Neuron (in vitro differentiated cells): ENCODE results near the gene METTL6.
"Not testable (repeated sequence)": the region's sequence is repeated elsewhere in the genome, so short reads cannot be mapped to it uniquely, and the experiment has no call there.

Experiments used
- H2AFZ ChIP-seq: one replicate; pipeline ENCODE4 v1.6.1; 2013; ENCODE audit warnings: low read depth, mild to moderate bottlenecking, inconsistent platforms, low read length, moderate library complexity
- H3K27me3 ChIP-seq: one replicate; pipeline ENCODE4 v1.6.1; 2013; ENCODE audit warnings: low read length; ENCODE audit not compliant: insufficient read depth
- H3K36me3 ChIP-seq: one replicate; pipeline ENCODE4 v1.6.1; 2013; ENCODE audit warnings: low read length; ENCODE audit not compliant: insufficient read depth
- H3K4me1 ChIP-seq: one replicate; pipeline ENCODE4 v1.6.1; 2013; ENCODE audit warnings: low read length; ENCODE audit not compliant: insufficient read depth
- H3K4me3 ChIP-seq: 2 replicates; pipeline ENCODE4 v1.5.1; 2013; ENCODE audit warnings: mild to moderate bottlenecking, low read length, moderate library complexity
- H3K9me3 ChIP-seq: one replicate; pipeline ENCODE4 v1.6.1; 2013; ENCODE audit warnings: low read length

Gene METTL6, protein sequence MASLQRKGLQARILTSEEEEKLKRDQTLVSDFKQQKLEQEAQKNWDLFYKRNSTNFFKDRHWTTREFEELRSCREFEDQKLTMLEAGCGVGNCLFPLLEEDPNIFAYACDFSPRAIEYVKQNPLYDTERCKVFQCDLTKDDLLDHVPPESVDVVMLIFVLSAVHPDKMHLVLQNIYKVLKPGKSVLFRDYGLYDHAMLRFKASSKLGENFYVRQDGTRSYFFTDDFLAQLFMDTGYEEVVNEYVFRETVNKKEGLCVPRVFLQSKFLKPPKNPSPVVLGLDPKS

DNA sequence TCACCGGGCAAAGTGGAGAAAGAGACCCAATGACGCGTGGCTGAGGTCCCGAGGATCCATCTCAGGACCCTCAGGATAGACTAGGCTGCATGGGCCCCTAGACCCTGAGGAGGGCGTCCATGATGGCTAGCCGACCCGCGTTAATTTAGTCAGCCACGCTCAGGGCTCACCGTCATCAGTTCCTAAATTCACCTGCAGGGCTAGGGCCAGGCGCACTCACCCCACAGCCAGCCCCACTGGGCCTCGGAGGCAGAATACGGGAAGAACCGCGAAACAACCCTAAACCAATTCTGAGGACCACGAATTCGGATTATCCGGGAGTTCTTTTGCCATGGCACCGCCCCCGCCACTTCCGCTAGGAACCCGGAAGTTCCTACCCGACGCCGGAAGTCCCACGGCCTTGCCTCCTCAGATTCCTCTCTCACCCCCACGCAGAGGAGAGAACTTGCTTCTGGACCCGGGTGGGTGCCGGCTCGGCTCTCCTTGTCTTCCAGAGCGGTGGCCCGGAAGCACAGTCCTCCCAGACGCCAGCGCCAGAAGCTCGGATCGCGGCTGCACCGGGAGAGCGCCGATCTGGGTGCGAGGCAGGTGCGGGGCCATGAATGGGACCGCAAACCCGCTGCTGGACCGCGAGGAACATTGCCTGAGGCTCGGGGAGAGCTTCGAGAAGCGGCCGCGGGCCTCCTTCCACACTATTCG is at the start of gene METTL6, which contains the start of gene EAF1:
Gene METTL6 (minus strand): TSS at position 363 of the 699 bp plus-strand sequence. CDS start 1,033 bp downstream, outside the sequence.
Gene EAF1 (plus strand): TSS at position 417 of the 699 bp plus-strand sequence. CDS start 182 bp downstream, at position 599.
- peak within 1 kb of the TSS; percentile 94 for H2AFZ ChIP-seq
- peaks cover 44% of the 10 kb centered on the region for H3K36me3 ChIP-seq
- H3K4me1 ChIP-seq, result peaks cover 15% of the 10 kb centered on the region
- no peaks in the 10 kb centered on the region for H3K9me3 ChIP-seq
- no peaks in the 10 kb centered on the region for H3K27me3 ChIP-seq
- H3K4me3 ChIP-seq, result peak within 1 kb of the TSS; percentile 94

GRCh38 chr3:15476378-15476777 is 49.0 kb upstream of the METTL6 start:
- Histone ChIP-seq H3K4me1 (peaks cover 12% of the 10 kb centered on the region), H3K4me3 (no peak overlapping the region), H3K36me3 (no peaks in the 10 kb centered on the region), H2AFZ (no peak overlapping the region), H3K9me3 (no peaks in the 10 kb centered on the region), H3K27me3 (no peaks in the 10 kb centered on the region)

GRCh38 chr3:15475161-15475560 is 47.8 kb upstream of the METTL6 start:
- Histone ChIP-seq H3K9me3 (no peaks in the 10 kb centered on the region), H3K27me3 (no peaks in the 10 kb centered on the region), H2AFZ (no peak overlapping the region), H3K4me3 (no peak overlapping the region), H3K36me3 (no peaks in the 10 kb centered on the region), H3K4me1 (peaks cover 12% of the 10 kb centered on the region)

- no peak overlapping the region for H2AFZ ChIP-seq
- no peaks in the 10 kb centered on the region for H3K27me3 ChIP-seq
- H3K4me3 ChIP-seq, result no peak overlapping the region
- no peaks in the 10 kb centered on the region for H3K36me3 ChIP-seq
- H3K9me3 ChIP-seq, result no peaks in the 10 kb centered on the region
- no peaks in the 10 kb centered on the region for H3K4me1 ChIP-seq
Measured at GRCh38 chr3:15471861-15472260, 44.5 kb upstream of the METTL6 start.

- H3K9me3 ChIP-seq, result no peaks in the 10 kb centered on the region
- H3K4me1 ChIP-seq, result no peaks in the 10 kb centered on the region
- no peak overlapping the region for H3K4me3 ChIP-seq
- peaks cover under 1% of the 10 kb centered on the region for H3K36me3 ChIP-seq
- H2AFZ ChIP-seq, result no peak overlapping the region
- H3K27me3 ChIP-seq, result no peaks in the 10 kb centered on the region
Measured at GRCh38 chr3:15470849-15471248, 43.5 kb upstream of the METTL6 start.

DNA sequence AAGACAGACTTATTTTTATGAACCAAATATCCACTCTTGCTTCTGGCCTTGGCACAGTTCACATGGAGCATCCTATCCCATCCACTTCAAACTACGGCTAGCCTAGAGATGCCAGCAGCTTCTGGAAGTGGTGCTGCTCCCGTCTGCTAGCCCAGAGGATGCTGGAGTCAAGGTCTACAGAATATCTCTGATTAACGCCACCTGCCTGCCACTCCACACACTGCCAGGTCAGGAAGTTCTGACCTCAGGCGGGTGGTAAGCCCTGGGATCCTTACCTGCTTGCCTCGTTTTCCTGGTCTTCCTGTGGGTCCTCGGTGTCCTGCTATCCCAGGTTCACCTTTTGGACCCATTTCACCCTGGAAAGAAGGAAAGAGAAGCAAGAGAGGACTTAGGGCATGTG is 42.9 kb upstream of the METTL6 start:
- Histone ChIP-seq H3K36me3 (peaks cover 1% of the 10 kb centered on the region), H3K27me3 (no peaks in the 10 kb centered on the region), H2AFZ (no peak overlapping the region), H3K9me3 (no peaks in the 10 kb centered on the region), H3K4me3 (no peak overlapping the region), H3K4me1 (no peaks in the 10 kb centered on the region)

GRCh38 chr3:15467227-15468181 is 40.2 kb upstream of the METTL6 start:
- no peaks in the 10 kb centered on the region for H3K9me3 ChIP-seq
- no peaks in the 10 kb centered on the region for H3K27me3 ChIP-seq
- H3K4me3 ChIP-seq, result no peak overlapping the region
- no peaks in the 10 kb centered on the region for H3K4me1 ChIP-seq
- no peak overlapping the region for H2AFZ ChIP-seq
- peaks cover 1% of the 10 kb centered on the region for H3K36me3 ChIP-seq

- Histone ChIP-seq H3K27me3 (no peaks in the 10 kb centered on the region), H2AFZ (no peak overlapping the region), H3K4me1 (no peaks in the 10 kb centered on the region), H3K4me3 (no peak overlapping the region), H3K9me3 (no peaks in the 10 kb centered on the region), H3K36me3 (peaks cover 1% of the 10 kb centered on the region)
Measured at GRCh38 chr3:15465876-15466585, 38.7 kb upstream of the METTL6 start.

DNA sequence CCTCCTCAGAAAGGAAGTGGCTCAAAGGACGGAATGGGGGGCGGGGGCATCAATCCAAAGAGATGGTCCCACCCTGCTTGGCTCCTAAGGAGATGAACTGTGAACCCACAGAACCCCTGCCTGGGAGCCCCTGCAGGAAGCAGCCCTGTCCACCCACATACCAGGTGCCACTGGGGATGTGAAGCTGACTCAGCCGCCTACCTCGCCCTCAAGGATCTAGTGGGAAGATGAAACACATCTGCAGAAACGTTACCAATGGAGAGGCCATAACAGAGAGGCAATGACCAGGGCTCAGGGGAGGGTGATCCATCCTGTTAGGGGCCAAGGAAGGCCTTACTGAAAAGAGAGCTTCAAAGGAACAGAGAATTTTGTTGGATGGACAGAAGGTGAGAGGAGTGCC is 35.1 kb upstream of the METTL6 start:
- Histone ChIP-seq H3K36me3 (peaks cover 1% of the 10 kb centered on the region), H2AFZ (no peak overlapping the region), H3K27me3 (no peaks in the 10 kb centered on the region), H3K4me3 (no peak overlapping the region), H3K4me1 (no peaks in the 10 kb centered on the region), H3K9me3 (no peaks in the 10 kb centered on the region)

DNA sequence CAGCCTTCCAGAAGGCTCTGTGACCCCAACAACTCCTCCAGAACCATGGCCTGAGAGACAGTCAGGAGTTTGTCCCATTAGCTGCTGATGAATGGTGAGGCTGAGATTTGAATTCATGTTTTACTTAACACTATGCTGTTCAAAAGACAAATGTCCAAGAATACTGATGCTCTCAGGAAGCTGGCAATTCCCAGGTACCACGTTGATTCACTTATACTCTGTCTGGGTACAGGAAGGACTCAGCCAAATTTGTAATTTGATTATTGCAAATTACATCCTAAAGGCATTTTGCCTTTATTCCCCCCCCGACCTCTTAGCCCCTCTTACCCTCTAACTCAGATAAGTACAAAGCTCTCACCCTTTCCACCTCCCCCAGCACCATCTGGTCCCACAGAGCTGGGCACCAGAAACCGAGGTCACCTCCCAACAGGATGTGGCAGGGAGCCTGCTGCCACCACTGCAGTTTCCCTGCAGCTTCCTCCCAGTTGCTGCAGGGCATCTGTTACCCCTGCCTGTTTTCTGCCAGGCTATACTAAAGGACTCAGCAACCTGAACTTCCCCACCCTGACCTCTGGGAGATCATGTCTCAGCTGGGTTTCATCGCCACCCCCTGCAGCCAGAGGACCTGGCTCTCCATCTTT is 33.7 kb upstream of the METTL6 start:
- Histone ChIP-seq H3K9me3 (no peaks in the 10 kb centered on the region), H3K27me3 (no peaks in the 10 kb centered on the region), H3K36me3 (peaks cover 1% of the 10 kb centered on the region), H3K4me3 (no peak overlapping the region), H3K4me1 (no peaks in the 10 kb centered on the region), H2AFZ (no peak overlapping the region)

DNA sequence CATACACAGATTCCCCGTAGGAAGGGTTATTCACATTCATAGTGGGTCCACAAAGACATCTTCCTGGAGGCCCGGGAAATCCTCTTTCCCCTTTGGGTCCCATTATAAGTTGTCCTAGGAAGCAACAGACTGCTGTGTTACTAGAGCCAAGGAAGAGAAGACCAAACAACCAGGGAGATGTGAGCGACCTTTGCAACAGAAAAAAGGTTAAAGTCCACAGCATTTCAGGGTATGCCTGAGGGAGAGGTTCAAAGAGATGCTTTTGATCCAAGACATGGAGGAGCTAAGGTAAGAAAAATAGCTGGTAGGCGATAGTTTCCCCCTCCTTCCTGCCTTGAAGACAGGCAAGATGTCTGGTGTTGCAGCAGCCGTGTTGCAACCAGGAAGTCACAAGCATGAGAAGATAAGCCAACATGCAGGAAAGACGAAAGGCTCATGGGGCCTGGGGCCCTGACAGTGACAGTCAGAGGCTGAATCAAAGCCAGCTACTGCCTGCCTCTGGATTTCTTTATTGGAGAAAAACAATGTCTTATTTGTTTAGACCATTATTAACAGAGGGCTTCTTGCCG is 31.0 kb upstream of the METTL6 start:
- no peak overlapping the region for H2AFZ ChIP-seq
- H3K9me3 ChIP-seq, result no peaks in the 10 kb centered on the region
- no peak overlapping the region for H3K4me3 ChIP-seq
- no peaks in the 10 kb centered on the region for H3K4me1 ChIP-seq
- no peaks in the 10 kb centered on the region for H3K36me3 ChIP-seq
- H3K27me3 ChIP-seq, result no peaks in the 10 kb centered on the region

GRCh38 chr3:15456915-15457314 is 29.6 kb upstream of the METTL6 start:
- H3K4me3 ChIP-seq, H3K4me1 ChIP-seq: not testable (repeated sequence)

More at GRCh38 chr3:15456915-15457314, 29.6 kb upstream of the METTL6 start:
- not testable (repeated sequence) for H3K36me3 ChIP-seq, H2AFZ ChIP-seq, H3K9me3 ChIP-seq, H3K27me3 ChIP-seq
